Frontal cortex (tissue), 4 donors: ENCODE measurements around the gene PDZK1. TPM values are rescaled to one million over a fixed set of nuclear protein-coding genes. Genes with fewer than 3 reads are reported as not detected.
"Not testable (repeated sequence)": the region's sequence is repeated elsewhere in the genome, so short reads cannot be mapped to it uniquely, and the experiment has no call there.

Source experiments
- DNase-seq, 2 donors: peaks; one replicate each; pipeline ENCODE4 v3.0.0; 2012; ENCODE audit warnings: low spot score in 2 of 2
- FAIRE-seq: peaks from 2 replicates; lab custom pipeline; 2012; peaks lifted over from hg19 to GRCh38; lab: Jason Lieb, UNC
- total RNA-seq: library from RNA; depleted of rRNA; stranded (reverse); fragments of >200 nt; gene quantifications from one replicate; pipeline ENCODE4 v1.2.3, GENCODE V29; 2014
- donor health status: control.
- donor health status: control.
- donor health status: control.

Gene PDZK1
- total RNA-seq, 1 donor from 2014 or later, result 0.82 TPM

- not testable (repeated sequence) for DNase-seq, FAIRE-seq
These were observed 36.0 kb downstream of the PDZK1 start for GRCh38 chr1:145670995-145671745.

- not testable (repeated sequence) for FAIRE-seq, DNase-seq
These were observed 42.2 kb downstream of the PDZK1 start for GRCh38 chr1:145665015-145665414.

GRCh38 chr1:145662502-145662901 lies 44.7 kb downstream of the PDZK1 start:
- FAIRE-seq, result peak; percentile 10
- DNase-seq, result not testable (repeated sequence)

- FAIRE-seq, DNase-seq: not testable (repeated sequence)
These were observed 50.8 kb downstream of the PDZK1 start for GRCh38 chr1:145656245-145656943.

DNA sequence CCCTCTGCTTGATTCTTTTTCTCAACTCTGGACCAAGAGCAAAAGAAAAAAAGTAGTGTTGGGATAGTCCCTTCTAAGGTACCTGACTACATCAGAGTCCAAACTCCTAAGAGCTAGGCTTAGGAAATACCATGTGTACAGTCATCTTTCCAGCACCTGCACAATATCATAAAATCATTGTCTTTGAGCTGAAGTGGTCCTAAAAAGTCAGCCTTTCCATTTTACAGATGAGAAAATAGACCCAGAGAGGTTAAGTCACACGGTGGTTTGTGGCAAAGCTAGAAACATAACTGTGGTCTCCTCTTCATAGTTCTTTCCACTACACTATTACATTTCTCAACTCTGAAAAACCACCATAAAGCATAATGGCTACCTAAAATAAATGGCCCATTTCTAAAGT lies 63.2 kb downstream of the PDZK1 start:
- not testable (repeated sequence) for FAIRE-seq, DNase-seq

- not testable (repeated sequence) for DNase-seq, FAIRE-seq
These were observed 65.3 kb downstream of the PDZK1 start for GRCh38 chr1:145641886-145642285.

DNA sequence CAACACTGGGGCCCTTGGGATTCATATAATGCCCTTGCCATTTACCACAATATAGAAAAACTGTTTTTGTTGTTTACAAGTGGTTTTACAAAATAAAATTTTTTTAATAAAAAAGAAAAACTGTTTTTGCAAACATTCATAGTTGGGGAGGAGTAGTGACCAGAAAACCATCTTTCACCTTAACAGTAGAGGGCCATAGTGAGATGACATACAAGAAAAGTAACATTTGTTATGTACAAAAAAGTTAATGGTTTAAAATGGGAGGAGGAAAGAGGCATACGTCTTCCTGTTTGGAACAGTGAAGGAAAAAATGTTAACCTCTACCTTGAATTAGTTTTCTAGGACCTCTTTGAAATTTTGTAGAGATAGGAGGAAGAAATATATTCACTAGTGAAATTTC lies 70.9 kb downstream of the PDZK1 start:
- not testable (repeated sequence) for FAIRE-seq, DNase-seq

GRCh38 chr1:145622177-145622576 lies 85.0 kb downstream of the PDZK1 start:
- not testable (repeated sequence) for FAIRE-seq, DNase-seq

Other genes with a start within 250 kb of the PDZK1 start
- 36.3 TPM for gene GPR89A, start 99.4 kb downstream of the PDZK1 start, total RNA-seq
- not detected for gene CD160, start 12.1 kb upstream of the PDZK1 start, total RNA-seq
- 26.5 TPM for gene RNF115, start 116.7 kb upstream of the PDZK1 start, total RNA-seq
- gene POLR3C, start 116.8 kb upstream of the PDZK1 start, total RNA-seq, result 30.6 TPM
- gene NUDT17, start 138.3 kb upstream of the PDZK1 start, total RNA-seq, result 2.4 TPM
- 6.1 TPM for gene PIAS3, start 151.7 kb upstream of the PDZK1 start, total RNA-seq
- gene ANKRD35, start 178.5 kb upstream of the PDZK1 start, total RNA-seq, result 0.82 TPM
- 0.82 TPM for gene ITGA10, start 202.7 kb upstream of the PDZK1 start, total RNA-seq
- gene PEX11B, start 211.3 kb upstream of the PDZK1 start, total RNA-seq, result 35.5 TPM
- 81.1 TPM for gene RBM8A, start 220.1 kb upstream of the PDZK1 start, total RNA-seq